SK-N-MC (cell line): ENCODE results near the gene GLP1R.

ENCODE experiments used
- EZH2 ChIP-seq: fragments of 200-600 bp; sonication (generic); IDR thresholded peaks from one replicate; pipeline ENCODE4 v1.6.1; 2017; ENCODE audit warnings: antibody characterized with exemption
- FOXP2 ChIP-seq: optimal IDR thresholded peaks from 2 replicates; pipeline ENCODE3; 2011; ENCODE audit warnings: mild to moderate bottlenecking, moderate library complexity; ENCODE audit not compliant: insufficient read depth; ENCODE audit errors: extremely low read length, control extremely low read depth
- POLR2AphosphoS5 ChIP-seq: IDR thresholded peaks from 2 replicates; pipeline ENCODE4 v1.6.1; 2012; ENCODE audit warnings: mild to moderate bottlenecking, low read depth, low read length, borderline replicate concordance

DNA sequence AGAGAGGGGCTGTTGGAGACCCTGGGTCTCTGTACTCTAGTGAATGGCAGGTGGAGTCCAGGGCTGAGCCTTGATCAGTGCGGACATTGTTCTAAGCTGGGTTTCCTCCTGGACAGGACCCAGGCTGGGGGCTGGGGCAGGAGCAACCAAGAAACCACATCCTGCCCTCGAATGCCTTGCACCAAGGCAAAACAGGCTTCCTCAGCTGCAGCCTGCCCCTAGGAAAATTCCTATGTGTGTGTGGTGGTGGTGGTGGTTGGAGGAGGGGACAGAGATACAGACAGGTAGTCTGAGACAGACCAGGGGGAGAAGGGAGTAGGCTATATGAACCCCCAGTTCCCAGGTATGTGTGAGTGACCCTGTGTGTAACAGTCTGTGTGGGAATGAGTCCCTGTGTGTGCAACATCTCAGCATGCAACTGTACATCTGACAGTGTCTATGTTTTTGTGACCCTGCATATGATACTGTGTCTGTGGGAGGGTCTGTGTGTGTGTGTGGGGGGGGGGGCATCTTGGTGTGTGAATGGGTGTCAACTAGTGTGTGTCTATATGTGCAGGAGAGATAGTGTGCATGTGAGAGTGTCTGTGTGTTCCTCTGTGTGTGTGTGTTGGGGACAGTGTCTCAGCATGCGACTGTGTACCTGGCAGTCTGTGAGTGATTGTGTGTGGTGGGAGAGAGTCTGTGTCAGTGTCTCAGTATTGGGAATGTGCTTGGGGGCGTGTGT, 3.0 kb downstream of the GLP1R start:
- no peak for TF ChIP-seq POLR2AphosphoS5
- no peak for TF ChIP-seq EZH2
- no peak for TF ChIP-seq FOXP2
